Testis (tissue), 3 donors: ENCODE measurements around the gene CD34. TPM values are rescaled to one million over a fixed set of nuclear protein-coding genes. Genes with fewer than 3 reads are reported as not detected.

ENCODE experiments used
- DNase-seq: peaks from one replicate; pipeline ENCODE4 v3.0.0-alpha.2; 2019
- H3K27ac ChIP-seq, 2 donors: fragments of 200-600 bp; sonication (generic); one replicate each; pipeline ENCODE4 v1.5.1; 2019
- H3K27me3 ChIP-seq: fragments of 200-600 bp; sonication (generic); one replicate; pipeline ENCODE4 v1.5.1; 2019
- H3K36me3 ChIP-seq: fragments of 200-600 bp; sonication (generic); one replicate; pipeline ENCODE4 v1.5.1; 2017; ENCODE audit warnings: low read depth; ENCODE audit errors: missing control alignments
- H3K4me1 ChIP-seq: fragments of 200-600 bp; sonication (generic); one replicate; pipeline ENCODE4 v1.5.1; 2019
- H3K4me3 ChIP-seq, 2 donors: fragments of 200-600 bp; sonication (generic); one replicate each; pipeline ENCODE4 v1.5.1; 2017 to 2019
- H3K9me3 ChIP-seq: fragments of 200-600 bp; sonication (generic); one replicate; pipeline ENCODE4 v1.5.1; 2017
- POLR2A ChIP-seq: fragments of 450-650 bp; IDR thresholded peaks from one replicate; pipeline ENCODE4 v1.6.1; 2017; ENCODE audit warnings: antibody characterized with exemption, mild to moderate bottlenecking, moderate library complexity
- WGBS, 2 donors: methylation state at CpG; one replicate each; pipeline ENCODE4 v1.1.5; 2018; 5-methylcytosine and 5-hydroxymethylcytosine counted together
- intact Hi-C: fragments of 100-400 bp; cut with DNase I; formaldehyde crosslinking; loops from one replicate; pipeline ENCODE4 v1.15.1; 2023; ENCODE audit warnings: low total_unique reads
- polyA plus RNA-seq: library from polyadenylated mRNA; stranded (reverse); fragments of 350-450 nt; fragmentation: Illumina TruSeq; extraction: RNeasy Lipid Tissue Mini Kit (QIAGEN cat#74804); gene quantifications from one replicate; pipeline ENCODE4 v1.2.3, GENCODE V29; 2014; ENCODE audit warnings: low read depth, low replicate concordance; ENCODE audit not compliant: insufficient read depth
- total RNA-seq, 2 donors: library from RNA; depleted of rRNA; stranded (reverse); fragments of >200 nt; gene quantifications; one replicate each; pipeline ENCODE4 v1.2.3, GENCODE V29; 2016
- TF ChIP-seq, protein P1 (sequence below), 3 experiments: fragments of 450-650 bp in 2 of 3; fragments of 200-600 bp in 1 of 3; sonication (generic) in 1 of 3; IDR thresholded peaks; one replicate each; pipeline ENCODE4 v1.5.1; 2016 to 2019; ENCODE audit warnings: antibody characterized with exemption in 3 of 3, mild to moderate bottlenecking in 2 of 3, moderate library complexity in 1 of 3

CD34 gene
- total and polyA plus RNA-seq, 3 donors from 2014 or later: 28.3 to 70.7 (median 32.5) TPM

DNA sequence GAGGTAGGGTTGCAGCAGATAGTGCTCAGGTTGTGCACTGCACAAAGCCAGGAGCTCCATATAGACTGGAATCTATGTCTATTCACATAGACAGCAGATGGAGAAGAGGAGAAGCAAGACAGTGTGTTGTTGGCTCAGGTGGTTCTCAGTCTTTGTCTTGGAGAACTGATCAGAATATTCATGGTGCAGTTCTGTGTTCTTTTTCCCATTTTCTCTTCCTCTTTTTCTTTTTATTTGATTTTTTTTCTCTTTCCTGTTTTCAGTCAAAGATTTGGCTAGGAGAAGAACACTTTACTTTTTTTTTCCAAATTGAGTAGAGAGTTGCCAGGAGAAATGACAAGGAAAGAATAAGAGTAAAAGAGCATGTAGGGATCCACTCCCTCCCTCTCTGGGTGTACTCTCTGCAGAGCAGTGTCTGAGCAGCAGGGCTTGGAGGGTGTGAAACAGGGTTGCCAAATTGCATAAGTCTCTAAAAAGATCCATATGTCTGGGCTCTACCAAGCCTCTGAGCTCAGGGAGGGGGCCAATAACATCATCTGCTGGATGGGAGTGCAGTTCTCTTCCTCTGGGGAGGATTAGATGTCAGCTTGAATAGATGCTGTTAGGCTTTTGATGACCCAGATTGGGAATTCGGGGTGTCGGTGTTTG, 8.7 kb upstream of the CD34 start:
- 36 to 47% methylated on average over 2 of the region's 2 CpGs for WGBS, 2 donors
- Histone ChIP-seq H3K36me3 (no peaks in the 10 kb centered on the region), H3K4me1 (peaks cover 41% of the 10 kb centered on the region)

DNA sequence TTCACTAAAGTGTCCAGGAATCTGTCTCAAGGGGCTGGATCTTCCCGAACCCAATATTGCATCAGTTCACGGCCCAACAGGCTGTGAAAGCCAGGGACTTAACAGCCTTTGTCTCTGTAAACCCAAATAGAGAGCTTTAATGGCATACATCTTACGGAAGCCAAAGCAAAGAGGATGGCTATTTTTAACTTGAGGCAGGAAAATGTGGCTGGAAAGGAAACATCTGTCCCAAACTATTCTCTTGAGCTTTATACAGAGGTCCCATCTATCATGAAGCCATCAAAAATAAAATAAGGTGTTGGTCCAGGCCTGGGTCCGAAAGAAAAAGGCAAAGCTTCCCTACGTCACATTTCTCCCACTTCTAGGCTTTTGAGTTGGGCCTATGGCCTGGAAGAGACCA, 7.7 kb upstream of the CD34 start:
- Histone ChIP-seq H3K4me1 (peaks cover 37% of the 10 kb centered on the region), H3K36me3 (no peaks in the 10 kb centered on the region), H3K4me3 (no peak overlapping the region), H3K9me3 (no peaks in the 10 kb centered on the region), H3K27ac (peak overlapping the region; percentile 24 to 56), H3K27me3 (no peaks in the 10 kb centered on the region)
- 43 to 67% methylated on average over 5 of the region's 5 CpGs for WGBS, 2 donors
- no peak for TF ChIP-seq POLR2A
- TF ChIP-seq, protein P1, sequence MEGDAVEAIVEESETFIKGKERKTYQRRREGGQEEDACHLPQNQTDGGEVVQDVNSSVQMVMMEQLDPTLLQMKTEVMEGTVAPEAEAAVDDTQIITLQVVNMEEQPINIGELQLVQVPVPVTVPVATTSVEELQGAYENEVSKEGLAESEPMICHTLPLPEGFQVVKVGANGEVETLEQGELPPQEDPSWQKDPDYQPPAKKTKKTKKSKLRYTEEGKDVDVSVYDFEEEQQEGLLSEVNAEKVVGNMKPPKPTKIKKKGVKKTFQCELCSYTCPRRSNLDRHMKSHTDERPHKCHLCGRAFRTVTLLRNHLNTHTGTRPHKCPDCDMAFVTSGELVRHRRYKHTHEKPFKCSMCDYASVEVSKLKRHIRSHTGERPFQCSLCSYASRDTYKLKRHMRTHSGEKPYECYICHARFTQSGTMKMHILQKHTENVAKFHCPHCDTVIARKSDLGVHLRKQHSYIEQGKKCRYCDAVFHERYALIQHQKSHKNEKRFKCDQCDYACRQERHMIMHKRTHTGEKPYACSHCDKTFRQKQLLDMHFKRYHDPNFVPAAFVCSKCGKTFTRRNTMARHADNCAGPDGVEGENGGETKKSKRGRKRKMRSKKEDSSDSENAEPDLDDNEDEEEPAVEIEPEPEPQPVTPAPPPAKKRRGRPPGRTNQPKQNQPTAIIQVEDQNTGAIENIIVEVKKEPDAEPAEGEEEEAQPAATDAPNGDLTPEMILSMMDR (IDR thresholded peaks at IDR 0.05): no peak
- DNase-seq: no peak
- intact Hi-C loops: no loop called here

More for the DNA sequence above, 8.7 kb upstream of the CD34 start:
- intact Hi-C loops: no loop called here
- Histone ChIP-seq H3K27ac (peak overlapping the region; percentile 19 to 56), H3K9me3 (no peaks in the 10 kb centered on the region), H3K4me3 (no peak overlapping the region), H3K27me3 (no peaks in the 10 kb centered on the region)
- no peak for DNase-seq
- no peak for TF ChIP-seq POLR2A
- TF ChIP-seq, protein P1 (IDR thresholded peaks at IDR 0.05): no peak

DNA sequence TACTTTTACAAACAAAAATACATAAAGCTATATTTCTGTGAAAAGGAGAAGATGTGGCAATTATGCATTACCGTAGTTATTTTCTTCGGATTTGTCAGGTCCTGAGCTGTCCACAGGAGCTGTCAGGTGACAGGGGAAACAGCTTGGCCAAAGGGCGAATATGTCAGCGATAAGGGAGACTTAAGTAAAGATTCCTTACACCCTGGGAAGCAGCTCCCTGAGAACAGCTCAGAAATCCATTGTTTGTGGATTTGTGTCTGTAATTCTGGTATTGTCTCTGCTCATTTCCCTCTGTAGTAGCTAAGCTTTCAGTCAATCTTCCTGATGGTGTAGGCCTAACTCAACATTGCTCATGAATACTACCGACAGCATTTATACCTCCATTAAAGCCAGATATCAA, 7.1 kb upstream of the CD34 start:
- no peaks in the 10 kb centered on the region for H3K9me3 ChIP-seq
- TF ChIP-seq, protein P1 (IDR thresholded peaks at IDR 0.05): no peak
- TF ChIP-seq POLR2A: no peak
- no peaks in the 10 kb centered on the region for H3K36me3 ChIP-seq
- intact Hi-C loops: no loop called here
- H3K4me1 ChIP-seq: peaks cover 31% of the 10 kb centered on the region
- no peak for DNase-seq
- H3K4me3 ChIP-seq: no peak overlapping the region
- no peaks in the 10 kb centered on the region for H3K27me3 ChIP-seq
- H3K27ac ChIP-seq: peak overlapping the region; percentile 24 to 56
- WGBS, 2 donors: 82 to 87% methylated on average over 5 of the region's 5 CpGs

DNA sequence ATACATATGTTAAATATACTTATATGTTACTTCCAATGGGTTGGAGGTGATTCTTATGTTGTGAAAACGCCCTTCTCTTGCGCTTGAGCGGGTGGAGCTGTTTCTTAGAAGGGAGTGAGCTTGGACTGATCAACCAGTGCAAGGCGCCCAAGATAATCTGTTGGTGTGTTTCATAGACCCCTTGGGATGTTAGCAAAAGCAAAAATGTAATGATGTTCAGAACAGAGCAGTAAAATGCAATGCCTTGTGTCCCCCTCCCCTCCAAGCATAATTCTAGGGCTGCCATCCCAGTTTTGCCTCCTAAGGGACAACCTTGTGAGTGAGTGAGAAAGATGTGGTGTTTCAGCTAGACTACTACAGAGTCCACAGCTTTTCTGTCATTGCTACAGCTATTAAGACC, 6.2 kb upstream of the CD34 start:
- no peaks in the 10 kb centered on the region for H3K9me3 ChIP-seq
- no peak overlapping the region for H3K4me3 ChIP-seq
- H3K4me1 ChIP-seq: peaks cover 28% of the 10 kb centered on the region
- no peaks in the 10 kb centered on the region for H3K27me3 ChIP-seq
- WGBS, 2 donors: 54 to 66% methylated on average over 4 of the region's 4 CpGs
- H3K36me3 ChIP-seq: no peaks in the 10 kb centered on the region
- DNase-seq: peak; percentile 39
- TF ChIP-seq, protein P1 (IDR thresholded peaks at IDR 0.05): no peak
- TF ChIP-seq POLR2A: no peak
- H3K27ac ChIP-seq: peak overlapping the region; percentile 27 to 56
- intact Hi-C loops: no loop called here

DNA sequence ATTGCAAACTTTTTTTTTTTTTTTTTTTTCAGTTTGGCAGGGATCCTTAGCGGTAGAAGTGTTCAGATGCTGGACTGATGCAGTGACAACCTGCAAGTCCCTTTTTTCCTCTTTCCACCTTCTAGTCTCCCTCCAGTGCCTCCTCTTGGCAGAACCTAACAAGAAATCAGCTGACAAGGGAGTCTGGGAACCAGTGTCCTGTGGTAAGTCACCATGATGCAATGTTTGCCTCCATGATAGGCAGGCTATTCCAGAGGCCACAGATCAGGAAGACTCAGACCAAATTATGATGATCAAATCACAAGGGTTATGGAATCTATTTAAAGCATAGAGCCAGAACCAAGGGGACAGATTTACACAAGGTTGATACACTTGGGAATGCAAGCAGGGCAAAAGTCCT, 3.0 kb upstream of the CD34 start:
- 89 to 96% methylated on average over 1 of the region's 1 CpG for WGBS, 2 donors
- TF ChIP-seq, protein P1 (IDR thresholded peaks at IDR 0.05): no peak
- no peak for TF ChIP-seq POLR2A
- H3K4me3 ChIP-seq: no peak overlapping the region
- H3K27ac ChIP-seq: no peak overlapping the region
- no peaks in the 10 kb centered on the region for H3K36me3 ChIP-seq
- DNase-seq: no peak
- H3K9me3 ChIP-seq: no peaks in the 10 kb centered on the region
- H3K4me1 ChIP-seq: peaks cover 14% of the 10 kb centered on the region
- intact Hi-C loops: no loop called here
- H3K27me3 ChIP-seq: no peaks in the 10 kb centered on the region
